Measurements from ENCODE around the gene MEMO1.
"Not testable (repeated sequence)": the region's sequence is repeated elsewhere in the genome, so short reads cannot be mapped to it uniquely, and the experiment has no call there.

Gene MEMO1

DNA sequence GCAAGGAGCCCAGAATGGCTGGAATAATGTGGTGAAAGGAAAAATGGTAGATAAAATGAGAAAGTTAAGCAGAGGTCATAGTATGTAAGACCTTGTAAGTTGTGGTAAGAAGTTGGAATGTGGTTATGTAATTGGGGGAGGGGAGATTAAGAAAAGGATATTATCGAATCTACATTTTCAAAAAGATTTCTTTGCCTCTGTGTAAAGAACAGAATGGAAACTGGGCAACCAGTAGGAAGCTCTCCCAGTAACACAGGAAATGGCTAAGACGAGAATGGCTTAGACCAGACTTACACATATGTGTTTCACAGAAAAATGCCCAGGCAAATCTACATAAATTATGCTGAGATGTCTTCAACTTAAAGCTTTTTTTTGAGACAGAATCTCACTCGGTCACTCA, 13.2 kb downstream of the MEMO1 start:
- no peak for DNase-seq

DNA sequence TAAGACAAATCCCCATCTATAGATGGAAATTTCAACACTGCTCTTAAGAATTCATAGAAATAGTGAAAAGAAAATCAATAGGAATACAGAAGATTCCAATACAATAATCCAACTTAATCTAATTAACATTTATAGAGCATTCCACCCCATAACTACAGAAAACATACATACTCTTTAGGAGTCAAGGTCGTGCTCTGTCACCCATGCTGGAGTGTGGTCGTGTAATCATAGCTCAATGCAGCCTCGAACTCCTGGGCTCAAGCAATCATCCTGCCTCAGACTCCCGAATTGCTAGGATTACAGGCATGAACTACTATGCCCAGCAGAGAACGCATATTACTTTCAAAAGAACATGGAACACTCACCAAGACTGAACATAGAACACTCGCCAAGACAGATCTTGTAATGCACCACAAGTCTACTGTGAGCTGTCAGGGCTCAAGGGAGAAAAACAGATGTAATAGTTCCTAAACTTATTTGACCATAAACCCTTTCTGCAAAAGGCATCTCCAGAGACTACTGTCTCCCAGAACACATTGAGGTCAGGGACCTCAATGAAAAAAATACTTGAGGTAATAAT, 14.1 kb downstream of the MEMO1 start:
- DNase-seq, result no peak

- no peak for DNase-seq
These were observed 17.9 kb downstream of the MEMO1 start for GRCh38 chr2:31992934-31993333.

DNA sequence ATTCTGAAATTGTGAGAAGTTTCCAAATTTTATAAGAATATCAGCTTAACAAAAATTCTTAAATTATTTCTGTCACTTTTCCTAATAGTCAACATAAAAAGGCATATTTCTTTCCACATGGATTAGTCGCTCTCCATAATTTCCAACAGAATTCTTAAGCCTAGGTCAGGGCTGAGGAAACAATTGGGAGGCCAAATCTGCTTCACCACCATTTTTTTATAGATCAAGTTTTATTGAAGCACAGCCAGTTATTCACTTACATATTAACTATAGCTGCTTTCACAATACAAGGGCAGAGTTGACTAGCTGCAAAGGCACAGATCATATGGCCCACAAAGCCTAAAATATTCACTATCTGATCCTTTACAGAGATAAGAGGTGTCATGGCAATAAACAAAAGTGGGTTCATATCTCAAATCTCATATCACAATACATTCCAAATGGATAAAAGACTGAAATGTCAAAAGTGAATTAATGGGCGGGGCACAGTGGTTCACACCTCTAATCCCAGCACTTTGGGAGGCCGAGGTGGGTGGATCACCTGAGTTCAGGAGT, 18.7 kb downstream of the MEMO1 start:
- DNase-seq, result no peak

GRCh38 chr2:31989946-31990345, 20.9 kb downstream of the MEMO1 start:
- DNase-seq, result no peak

DNA sequence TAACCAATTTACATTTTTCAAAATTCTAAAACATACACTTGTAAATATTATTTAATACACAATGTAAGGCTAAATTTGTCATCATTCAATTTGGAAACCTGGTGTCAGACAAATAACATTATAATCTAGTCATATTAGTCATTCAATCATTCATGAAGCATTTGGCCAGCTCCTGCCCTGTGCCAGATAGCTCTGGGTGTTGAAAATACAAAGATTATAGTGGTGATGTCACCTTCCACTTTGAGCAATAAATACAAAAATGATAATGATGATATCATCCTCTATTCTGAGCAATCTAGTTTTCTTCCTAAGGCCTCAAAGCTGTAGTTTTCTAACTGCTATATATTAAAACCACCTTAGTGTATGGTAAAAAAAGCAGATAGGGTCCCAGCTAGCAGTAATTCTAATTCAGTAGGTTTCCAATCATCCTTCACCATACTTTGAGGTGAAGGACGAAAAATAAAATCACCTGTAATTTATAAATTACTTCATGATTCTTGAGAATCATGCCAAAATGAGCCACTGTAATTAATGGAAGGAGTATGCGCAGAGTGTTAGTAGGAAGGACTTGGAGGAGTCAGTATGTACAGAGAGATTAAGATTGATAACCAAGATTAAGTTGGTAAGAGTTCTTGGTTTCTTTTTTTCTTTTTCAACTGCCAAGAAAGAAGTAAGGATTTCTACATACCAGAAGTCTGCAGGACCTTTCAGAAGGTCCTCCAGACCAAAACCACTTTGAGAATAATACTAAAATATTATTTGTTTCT, 23.2 kb downstream of the MEMO1 start:
- no peak for DNase-seq

DNA sequence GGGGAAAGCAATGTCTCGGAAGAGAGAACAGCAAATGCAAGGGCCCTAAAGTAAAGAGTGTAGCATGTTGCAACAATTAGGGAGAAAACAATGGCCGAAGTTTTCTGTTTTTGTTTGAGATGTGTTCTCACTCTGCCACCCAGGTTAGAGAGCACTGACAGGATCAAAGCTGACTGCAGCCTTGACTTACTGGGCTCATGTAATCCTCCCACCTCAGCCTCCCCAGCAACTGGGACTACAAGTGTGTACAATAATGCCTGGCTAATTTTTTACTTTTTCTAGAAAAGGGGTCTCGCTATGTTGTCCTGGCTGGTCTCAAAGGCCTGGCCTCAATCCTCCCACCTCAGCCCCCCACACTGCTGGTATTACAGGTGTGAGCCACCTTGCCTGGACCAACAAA, 23.9 kb downstream of the MEMO1 start:
- DNase-seq, result no peak

GRCh38 chr2:31983762-31984467, 26.9 kb downstream of the MEMO1 start:
- DNase-seq, result no peak

DNA sequence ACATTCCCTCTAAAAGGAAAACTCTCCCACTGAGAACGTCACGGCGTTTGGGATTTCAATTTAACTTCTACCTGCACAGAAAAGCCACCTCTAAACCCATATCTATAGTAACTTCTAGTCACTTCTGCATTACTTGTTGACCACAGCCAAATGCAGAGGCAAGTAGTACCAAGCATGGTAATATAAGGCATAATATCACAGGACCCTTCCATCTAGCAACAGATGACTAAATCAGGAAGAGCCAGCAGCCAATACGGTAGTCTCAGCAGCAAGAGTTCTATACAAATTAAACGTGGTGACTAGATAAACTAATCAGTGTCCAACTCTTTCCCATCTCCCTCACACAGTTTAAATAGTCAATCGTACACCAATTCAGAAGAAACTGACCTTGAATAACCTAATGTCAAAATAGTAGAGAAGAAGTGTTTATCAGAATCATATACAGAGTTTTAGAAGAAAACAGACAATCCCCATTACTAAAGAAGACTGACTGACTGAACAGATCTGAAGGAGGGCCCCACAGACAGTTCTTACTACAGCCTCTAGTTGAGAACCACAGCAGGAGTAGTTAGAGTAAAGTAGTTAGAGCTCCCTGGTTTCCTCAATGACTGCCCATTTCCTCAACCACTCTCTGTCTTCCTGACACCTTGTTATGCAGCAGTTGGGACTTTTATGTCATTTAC, 30.0 kb downstream of the MEMO1 start:
- no peak for DNase-seq

DNA sequence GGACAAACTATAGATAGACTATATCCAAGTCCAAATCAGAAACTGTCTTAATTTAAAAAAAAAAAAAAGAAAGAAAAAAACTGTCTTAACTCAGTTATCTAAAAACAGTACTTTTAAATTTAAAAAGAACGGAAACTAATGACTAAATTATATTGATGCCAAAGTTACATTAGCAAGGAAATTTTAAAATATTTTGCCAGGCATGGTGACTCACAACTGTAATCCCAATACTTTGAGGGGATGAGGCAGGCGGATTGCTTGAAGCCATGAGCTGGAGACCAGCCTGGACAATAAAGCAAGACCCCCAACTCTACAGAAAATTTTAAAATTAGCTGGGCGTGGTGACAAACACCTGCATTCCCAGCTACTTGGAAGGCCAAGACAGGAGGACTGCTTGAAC, 30.9 kb downstream of the MEMO1 start:
- DNase-seq, result no peak

DNA sequence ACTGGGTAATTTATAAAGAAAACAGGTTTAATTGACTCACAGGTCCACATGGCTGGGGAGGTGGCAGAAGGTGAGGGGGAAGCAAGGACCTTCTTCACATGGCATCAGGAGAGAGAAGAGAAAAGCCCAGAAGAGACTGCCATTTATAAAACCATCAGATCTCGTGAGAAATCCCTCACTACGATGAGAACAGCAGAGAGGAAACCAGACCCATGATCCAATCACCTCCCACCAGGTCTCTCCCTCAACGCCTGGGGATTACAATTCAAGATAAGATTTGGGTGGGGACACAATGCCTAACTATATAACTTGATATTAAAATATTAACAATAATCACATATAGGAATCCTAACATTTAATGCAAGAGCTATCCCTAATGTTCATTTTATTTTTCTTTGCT, 31.8 kb downstream of the MEMO1 start:
- DNase-seq, result no peak

- no peak for DNase-seq
These were observed 32.4 kb downstream of the MEMO1 start for GRCh38 chr2:31978436-31978835.

- DNase-seq, result no peak
These were observed 37.1 kb downstream of the MEMO1 start for GRCh38 chr2:31973665-31974064.

DNA sequence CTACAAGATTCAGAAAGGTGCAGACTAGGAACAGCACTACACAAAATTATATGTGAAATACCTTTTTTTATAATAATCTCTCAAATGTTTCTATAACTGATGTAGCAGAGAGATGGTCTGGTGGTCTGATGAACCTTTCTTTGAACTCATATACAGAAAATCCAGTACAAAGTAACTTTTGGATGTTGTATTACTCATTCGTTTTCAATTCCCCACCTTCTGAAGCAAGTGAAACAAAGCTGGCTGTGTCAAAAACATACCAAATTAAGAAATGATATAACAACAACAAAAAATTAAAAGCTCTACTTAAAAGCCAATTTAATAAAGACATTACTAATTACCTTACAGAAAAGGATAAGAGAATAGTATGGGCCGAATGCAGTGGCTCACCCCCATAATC, 38.7 kb downstream of the MEMO1 start:
- DNase-seq, result no peak

DNA sequence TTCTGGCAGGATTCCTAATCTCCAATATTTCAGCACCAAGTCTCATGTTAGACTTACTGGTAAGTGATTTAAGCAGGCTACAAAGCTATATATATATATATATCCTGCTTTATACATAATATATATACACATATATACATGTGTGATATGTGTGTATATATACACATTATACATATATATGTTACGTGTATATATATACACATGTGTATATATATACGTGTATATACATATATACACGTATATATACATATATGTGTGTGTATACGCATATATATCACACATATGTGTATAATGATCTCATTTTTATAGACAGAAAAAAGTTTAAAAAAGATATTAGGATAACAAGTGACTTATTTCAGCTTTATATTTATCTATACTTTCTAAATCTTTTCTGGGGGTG, 41.6 kb downstream of the MEMO1 start:
- DNase-seq, result no peak

DNA sequence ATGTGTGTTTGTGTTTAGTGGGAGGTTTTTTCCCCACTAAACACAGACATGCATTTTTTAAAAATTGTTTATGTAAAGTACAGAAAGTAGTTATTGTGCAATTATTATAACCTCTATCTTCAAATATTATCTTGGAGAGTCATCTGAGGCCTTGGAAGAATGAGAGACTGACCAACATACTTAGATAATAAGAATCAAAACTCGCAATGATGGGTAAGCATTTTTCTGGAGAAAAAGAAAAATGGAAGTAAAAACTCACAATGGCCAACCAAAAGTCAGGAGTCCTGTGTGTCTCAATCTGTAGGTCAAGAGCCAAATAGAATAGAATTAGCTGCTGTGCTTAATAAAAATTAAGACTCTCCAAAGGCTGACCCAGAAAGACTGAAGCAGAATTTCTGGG, 43.0 kb downstream of the MEMO1 start:
- DNase-seq, result no peak

GRCh38 chr2:31966402-31966801, 44.4 kb downstream of the MEMO1 start:
- DNase-seq, result not testable (repeated sequence)

DNA sequence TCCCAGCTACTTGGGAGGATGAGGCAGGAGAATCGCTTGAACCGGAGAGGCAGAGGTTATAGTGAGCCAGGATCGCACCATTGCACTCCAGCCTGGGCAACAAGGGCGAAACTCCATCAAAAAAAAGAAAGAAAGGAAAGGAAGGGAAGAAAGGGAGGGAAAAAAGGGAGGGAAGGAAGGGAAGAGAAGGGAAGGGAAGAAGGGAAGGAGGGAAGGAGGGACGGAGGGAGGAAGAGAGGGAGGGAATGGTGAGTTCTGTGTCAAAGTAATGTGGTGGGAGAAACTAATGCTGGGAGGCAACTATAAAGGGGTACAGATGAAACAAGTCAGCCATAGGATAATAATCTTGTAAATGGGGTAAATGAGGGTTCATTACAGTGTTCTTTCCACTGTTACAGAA, 45.7 kb downstream of the MEMO1 start:
- DNase-seq, result no peak

GRCh38 chr2:31962757-31963361, 47.9 kb downstream of the MEMO1 start:
- DNase-seq, result no peak

DNA sequence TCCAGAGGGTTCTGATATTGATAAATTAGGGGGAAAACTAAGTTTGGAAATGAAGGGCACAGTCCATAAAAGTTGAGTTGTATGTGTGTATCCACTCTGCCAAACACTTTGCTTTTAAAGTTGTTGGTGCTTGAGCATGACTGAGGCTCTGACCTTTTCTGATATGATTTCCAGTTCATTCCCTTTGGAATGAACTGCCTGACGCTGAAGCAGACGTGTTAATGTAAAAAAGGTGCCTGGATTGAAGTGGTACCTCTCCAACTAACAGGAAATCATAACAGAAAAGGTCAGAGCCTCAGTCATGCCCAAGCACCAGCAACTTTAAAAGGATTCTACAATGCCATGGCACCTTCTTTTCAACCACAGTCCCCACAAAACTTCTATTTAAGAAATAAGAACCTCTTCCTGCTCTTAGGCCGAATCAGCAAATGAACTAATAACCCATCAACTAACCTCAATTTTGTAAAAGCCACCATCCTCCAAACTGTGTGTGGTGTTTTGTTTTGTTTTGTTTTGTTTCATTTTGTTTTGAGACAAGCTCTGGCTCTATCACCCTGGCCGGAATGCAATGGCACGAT, 52.6 kb downstream of the MEMO1 start:
- no peak for DNase-seq

GRCh38 chr2:31957354-31958139, 53.3 kb downstream of the MEMO1 start:
- no peak for DNase-seq

DNA sequence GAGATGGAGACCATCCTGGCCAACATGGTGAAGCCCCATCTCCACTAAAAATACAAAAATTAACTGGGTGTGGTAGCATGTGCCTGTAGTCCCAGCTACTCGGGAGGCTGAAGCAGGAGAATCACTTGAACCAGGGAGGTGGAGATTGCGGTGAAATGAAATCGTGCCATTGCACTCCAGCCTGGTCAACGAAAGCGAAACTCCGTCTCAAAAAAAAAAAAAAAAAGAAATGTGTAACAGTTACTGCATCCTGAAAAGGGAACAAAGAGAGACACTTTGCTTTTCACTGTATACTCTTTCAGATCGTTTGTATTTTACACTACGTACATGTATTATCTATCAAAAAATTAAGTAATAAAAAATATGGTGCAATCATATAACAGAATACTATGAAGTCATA, 53.9 kb downstream of the MEMO1 start:
- not testable (repeated sequence) for DNase-seq

Measured in activated effector memory CD4-positive, alpha-beta T cell treated with Interleukin-2 at 50 U/mL for 16 hours (primary cell).